ENCODE measurements around the gene MORC3.

MORC3 gene

DNA sequence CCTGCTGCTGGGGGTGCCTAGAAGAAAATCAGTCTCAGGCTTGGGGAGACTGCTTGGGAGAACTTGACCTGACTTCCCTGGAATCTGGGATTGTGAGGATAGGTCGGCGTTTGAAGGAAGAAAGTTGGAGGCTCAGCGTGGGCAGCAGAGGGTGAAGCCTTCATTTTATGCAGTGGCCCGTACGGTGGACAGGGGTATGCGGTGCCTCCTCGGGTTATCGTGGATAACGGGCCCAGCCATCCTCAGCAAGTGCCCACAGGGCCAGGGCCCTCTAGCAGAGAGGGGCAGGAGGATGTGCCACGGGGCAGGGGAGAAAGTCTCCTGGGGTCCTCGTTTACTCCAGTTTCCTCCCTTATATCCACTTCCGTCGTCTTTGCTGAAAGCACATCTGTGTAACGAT lies 99.2 kb downstream of the MORC3 start:
- H3K9me2 ChIP-seq (replicated peaks; ENCODE audit: insufficient read depth, low read length) = no peaks in the 10 kb centered on the region
- H3K9me3 ChIP-seq (ENCODE audit: insufficient read depth, low read length) = no peaks in the 10 kb centered on the region
- no peaks in the 10 kb centered on the region for H3K27me3 ChIP-seq (ENCODE audit: low read length)
- no peak overlapping the region for H3K27ac ChIP-seq (ENCODE audit: low read depth, low read length)
- no peak overlapping the region for H3K9ac ChIP-seq (ENCODE audit: low read length)
- no peaks in the 10 kb centered on the region for H3F3A ChIP-seq (ENCODE audit: insufficient read depth)
- no peak overlapping the region for H3K4me3 ChIP-seq (ENCODE audit: insufficient read depth, low read length, poor library complexity, severe bottlenecking)
- H3K4me2 ChIP-seq (ENCODE audit: low read depth, low read length, poor library complexity, severe bottlenecking) = no peak overlapping the region
- no peak for TF ChIP-seq EZH2phosphoT487 (conservative IDR thresholded peaks at IDR 0.05; ENCODE audit: low read length)
- TF ChIP-seq CTCF (IDR thresholded peaks at IDR 0.05; ENCODE audit: insufficient read depth, low read length, poor library complexity, severe bottlenecking) = no peak
- H2AFZ ChIP-seq (ENCODE audit: low read depth, low read length, severe bottlenecking) = no peak overlapping the region
- no peaks in the 10 kb centered on the region for H4K20me1 ChIP-seq (ENCODE audit: low read depth, low read length)
- peaks cover 5% of the 10 kb centered on the region; the same call in 1 of the 2 replicates for H3K36me3 ChIP-seq (ENCODE audit: low read length)
- no peaks in the 10 kb centered on the region for H3K79me2 ChIP-seq (ENCODE audit: insufficient read depth, low read length)

DNA sequence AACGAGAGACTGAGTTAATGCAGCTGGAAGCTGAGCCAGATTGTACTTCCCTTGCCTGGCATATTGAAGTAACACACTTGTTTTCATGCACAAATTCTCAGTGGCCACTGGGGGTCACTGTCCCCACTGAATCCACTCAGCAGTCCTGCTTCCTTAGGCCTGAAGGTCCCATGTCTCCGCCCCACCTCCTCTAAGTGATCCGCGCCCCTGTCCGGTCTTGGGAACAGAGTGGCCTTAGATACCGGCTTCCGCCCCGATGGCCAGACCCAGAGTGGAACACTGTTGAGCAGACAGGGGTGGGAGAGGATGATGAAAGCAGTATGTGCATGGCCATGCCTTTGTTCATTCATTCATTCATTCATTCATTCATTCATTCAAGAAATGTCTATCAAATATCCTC lies 100.0 kb downstream of the MORC3 start:
- Histone ChIP-seq H3K27me3 (ENCODE audit: low read length) (no peaks in the 10 kb centered on the region), H4K20me1 (ENCODE audit: low read depth, low read length) (no peaks in the 10 kb centered on the region), H2AFZ (ENCODE audit: low read depth, low read length, severe bottlenecking) (no peak overlapping the region), H3K36me3 (ENCODE audit: low read length) (peaks cover 5% of the 10 kb centered on the region; the same call in 1 of the 2 replicates), H3K79me2 (ENCODE audit: insufficient read depth, low read length) (no peaks in the 10 kb centered on the region), H3K4me2 (ENCODE audit: low read depth, low read length, poor library complexity, severe bottlenecking) (no peak overlapping the region), H3F3A (ENCODE audit: insufficient read depth) (no peaks in the 10 kb centered on the region), H3K9me3 (ENCODE audit: insufficient read depth, low read length) (no peaks in the 10 kb centered on the region), H3K9ac (ENCODE audit: low read length) (no peak overlapping the region), H3K27ac (ENCODE audit: low read depth, low read length) (no peak overlapping the region), H3K9me2 (replicated peaks; ENCODE audit: insufficient read depth, low read length) (no peaks in the 10 kb centered on the region), H3K4me3 (ENCODE audit: insufficient read depth, low read length, poor library complexity, severe bottlenecking) (no peak overlapping the region)
- TF ChIP-seq CTCF (IDR thresholded peaks at IDR 0.05; ENCODE audit: insufficient read depth, low read length, poor library complexity, severe bottlenecking) (peak; percentile 50), EZH2phosphoT487 (conservative IDR thresholded peaks at IDR 0.05; ENCODE audit: low read length) (no peak)

GRCh38 chr21:36420571-36421339 lies 100.8 kb downstream of the MORC3 start:
- Histone ChIP-seq H3K4me2 (ENCODE audit: low read depth, low read length, poor library complexity, severe bottlenecking) (no peak overlapping the region), H3K27me3 (ENCODE audit: low read length) (no peaks in the 10 kb centered on the region), H3K79me2 (ENCODE audit: insufficient read depth, low read length) (no peaks in the 10 kb centered on the region), H3K9me3 (ENCODE audit: insufficient read depth, low read length) (no peaks in the 10 kb centered on the region), H3K27ac (ENCODE audit: low read depth, low read length) (no peak overlapping the region), H2AFZ (ENCODE audit: low read depth, low read length, severe bottlenecking) (no peak overlapping the region), H3K36me3 (ENCODE audit: low read length) (peaks cover 5% of the 10 kb centered on the region; the same call in 1 of the 2 replicates), H3K4me3 (ENCODE audit: insufficient read depth, low read length, poor library complexity, severe bottlenecking) (no peak overlapping the region), H3F3A (ENCODE audit: insufficient read depth) (no peaks in the 10 kb centered on the region), H4K20me1 (ENCODE audit: low read depth, low read length) (no peaks in the 10 kb centered on the region), H3K9me2 (replicated peaks; ENCODE audit: insufficient read depth, low read length) (no peaks in the 10 kb centered on the region), H3K9ac (ENCODE audit: low read length) (no peak overlapping the region)
- no peak for TF ChIP-seq CTCF (IDR thresholded peaks at IDR 0.05; ENCODE audit: insufficient read depth, low read length, poor library complexity, severe bottlenecking)
- TF ChIP-seq EZH2phosphoT487 (conservative IDR thresholded peaks at IDR 0.05; ENCODE audit: low read length) = no peak
